Thyroid gland (tissue), 4 donors: ENCODE results near the gene PAGR1. TPM values are rescaled to one million over a fixed set of nuclear protein-coding genes. Genes with fewer than 3 reads are reported as not detected.

Experiments
- DNase-seq, 2 donors: peaks; one replicate each; pipeline ENCODE4 v3.0.0-alpha.2; 2019
- H3K27ac ChIP-seq, 3 donors: fragments of 200-600 bp; sonication (generic); 1 replicate in 2 of 3; 2 replicates in 1 of 3; pipeline ENCODE4 v1.5.1; 2016 to 2019; ENCODE audit warnings: mild to moderate bottlenecking in 1 of 3, moderate library complexity in 1 of 3
- H3K27me3 ChIP-seq: fragments of 200-600 bp; sonication (generic); one replicate; pipeline ENCODE4 v1.5.1; 2019
- H3K36me3 ChIP-seq, 2 donors: fragments of 200-600 bp; sonication (generic); one replicate each; pipeline ENCODE4 v1.5.1; 2016 to 2019
- H3K4me1 ChIP-seq, 2 donors: fragments of 200-600 bp; sonication (generic); one replicate each; pipeline ENCODE4 v1.5.1; 2017 to 2019
- H3K4me3 ChIP-seq, 3 donors: fragments of 200-600 bp; sonication (generic); replicated peaks in 1 of 3; 1 replicate in 2 of 3; 2 replicates in 1 of 3; pipeline ENCODE4 v1.5.1; 2016; ENCODE audit warnings: mild to moderate bottlenecking in 1 of 3
- H3K9me3 ChIP-seq: fragments of 200-600 bp; sonication (generic); one replicate; pipeline ENCODE4 v1.5.1; 2017
- CTCF ChIP-seq, 6 experiments: fragments of 200-600 bp in 3 of 6; fragments of 450-650 bp in 3 of 6; sonication (generic) in 3 of 6; IDR thresholded peaks; one replicate each; pipeline ENCODE4 v1.5.1; 2016 to 2019; ENCODE audit warnings: antibody characterized with exemption in 6 of 6, mild to moderate bottlenecking in 2 of 6, inconsistent platforms in 1 of 6, moderate library complexity in 1 of 6
- POLR2A ChIP-seq, 2 donors: fragments of 450-650 bp; IDR thresholded peaks; one replicate each; pipeline ENCODE4 v1.6.1; 2017; ENCODE audit warnings: antibody characterized with exemption in 2 of 2, mild to moderate bottlenecking in 2 of 2, moderate library complexity in 1 of 2
- WGBS, 2 donors: methylation state at CpG; one replicate each; pipeline ENCODE4 v1.1.5; 2017; 5-methylcytosine and 5-hydroxymethylcytosine counted together
- intact Hi-C: fragments of 100-400 bp; cut with DNase I; formaldehyde crosslinking; loops from one replicate; pipeline ENCODE4 v1.15.1; 2023
- total RNA-seq, 4 donors: library from RNA; depleted of rRNA; stranded (reverse); fragments of >200 nt; gene quantifications; one replicate each; pipeline ENCODE4 v1.2.3, GENCODE V29; 2016

The PAGR1 gene
- total RNA-seq, 4 donors from 2014 or later = 38.2 to 75.0 (median 55.2) TPM

GRCh38 chr16:29815032-29815721, 775 bp upstream of the PAGR1 start:
- intact Hi-C loops = loop anchor here (5.0 to 10.0 kb wide), 2 partner anchors 110 to 113 kb away; partner anchors contain the start of gene KCTD13
- no peak for TF ChIP-seq POLR2A (IDR thresholded peaks at IDR 0.05)
- no peak for TF ChIP-seq CTCF (IDR thresholded peaks at IDR 0.05)
- 8% methylated on average over 37 to 38 of the region's 39 CpGs for whole genome bisulfite sequencing, 2 donors
- Histone ChIP-seq H3K9me3 (no peaks in the 10 kb centered on the region), H3K4me1 (peaks cover 38 to 59% of the 10 kb centered on the region in 2 donors), H3K4me3 (peak overlapping the region in 1 of 3 donors; percentile 55), H3K27me3 (no peaks in the 10 kb centered on the region), H3K36me3 (peaks cover 0 to 5% of the 10 kb centered on the region in 2 donors), H3K27ac (peak overlapping the region; percentile 57 to 98 (median 90))
- DNase-seq = peak; percentile 34 to 54

DNA sequence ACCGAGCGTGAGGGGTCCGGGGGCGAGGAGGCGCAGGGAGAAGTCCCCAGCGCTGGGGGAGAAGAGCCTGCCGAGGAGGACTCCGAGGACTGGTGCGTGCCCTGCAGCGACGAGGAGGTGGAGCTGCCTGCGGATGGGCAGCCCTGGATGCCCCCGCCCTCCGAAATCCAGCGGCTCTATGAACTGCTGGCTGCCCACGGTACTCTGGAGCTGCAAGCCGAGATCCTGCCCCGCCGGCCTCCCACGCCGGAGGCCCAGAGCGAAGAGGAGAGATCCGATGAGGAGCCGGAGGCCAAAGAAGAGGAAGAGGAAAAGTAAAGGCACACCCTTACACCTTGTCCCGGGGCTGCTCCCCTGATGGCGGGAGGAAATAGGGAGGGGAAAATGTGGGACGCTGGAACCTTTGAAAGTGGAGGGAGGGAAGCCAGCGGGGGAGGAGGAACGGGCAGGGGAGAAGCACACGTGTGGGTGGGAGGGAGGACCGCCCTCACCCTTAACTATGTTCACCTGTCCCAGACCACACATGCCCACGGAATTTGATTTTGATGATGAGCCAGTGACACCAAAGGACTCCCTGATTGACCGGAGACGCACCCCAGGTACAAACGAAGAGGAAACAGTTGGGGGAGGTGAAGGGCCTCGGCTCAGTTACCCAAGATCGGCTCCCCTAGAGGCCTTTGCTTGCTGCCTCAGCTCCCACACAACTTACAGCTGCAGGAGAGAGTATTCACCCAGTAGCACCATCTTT, 916 bp downstream of the PAGR1 start:
- Histone ChIP-seq H3K9me3 (no peaks in the 10 kb centered on the region), H3K27ac (peak overlapping the region; percentile 84 to 98 (median 90)), H3K4me3 (peak overlapping the region; percentile 19 to 71 (median 55)), H3K4me1 (peaks cover 31 to 56% of the 10 kb centered on the region in 2 donors), H3K36me3 (peaks cover 0 to 4% of the 10 kb centered on the region in 2 donors), H3K27me3 (no peaks in the 10 kb centered on the region)
- peak; percentile 77 to 83 for DNase-seq
- 4 to 6% methylated on average over 27 to 28 of the region's 37 CpGs for WGBS, 2 donors
- TF ChIP-seq POLR2A (IDR thresholded peaks at IDR 0.05) = no peak
- no peak for TF ChIP-seq CTCF (IDR thresholded peaks at IDR 0.05)
- intact Hi-C loops = loop anchor here (5.0 to 10.0 kb wide), 2 partner anchors 108 to 115 kb away; partner anchors contain the start of gene KCTD13

DNA sequence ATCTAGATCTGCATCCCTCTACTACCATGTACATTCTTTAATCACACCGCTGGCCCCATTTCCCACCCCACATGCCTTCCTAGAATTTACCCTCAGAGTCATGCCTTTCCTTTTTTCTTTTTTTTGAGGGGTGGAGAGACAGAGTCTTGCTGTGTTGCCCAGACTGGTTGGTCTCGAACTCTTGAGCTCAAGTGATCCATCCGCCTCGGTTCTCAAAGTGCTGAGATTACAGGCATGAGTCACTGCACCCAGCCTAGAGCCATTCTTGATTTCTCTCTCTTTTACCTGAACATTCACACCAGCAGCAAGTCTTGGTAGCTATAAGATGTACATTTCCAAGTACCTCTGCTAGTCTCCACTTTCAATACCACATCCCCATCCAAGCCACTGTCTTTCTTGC, 2.1 kb downstream of the PAGR1 start:
- Histone ChIP-seq H3K4me1 (peaks cover 36 to 56% of the 10 kb centered on the region in 2 donors), H3K9me3 (no peaks in the 10 kb centered on the region), H3K4me3 (no peak overlapping the region), H3K27ac (no peak overlapping the region), H3K36me3 (peaks cover 0 to 4% of the 10 kb centered on the region in 2 donors), H3K27me3 (no peaks in the 10 kb centered on the region)
- no peak for TF ChIP-seq POLR2A (IDR thresholded peaks at IDR 0.05)
- no peak for DNase-seq
- intact Hi-C loops = loop anchor here (5.0 to 10.0 kb wide), 2 partner anchors 107 to 116 kb away; partner anchors contain the start of gene KCTD13
- 92 to 97% methylated on average over 4 of the region's 4 CpGs for WGBS, 2 donors

- H3K9me3 ChIP-seq = no peaks in the 10 kb centered on the region
- H3K4me1 ChIP-seq = peaks cover 40 to 70% of the 10 kb centered on the region in 2 donors
- no peak overlapping the region for H3K4me3 ChIP-seq
- WGBS, 2 donors = 83 to 92% methylated on average over 10 to 15 of the region's 15 CpGs
- intact Hi-C loops = loop anchor here (5.0 to 10.0 kb wide), 2 partner anchors 105 to 117 kb away; partner anchors contain the start of gene KCTD13
- TF ChIP-seq POLR2A (IDR thresholded peaks at IDR 0.05) (no peak), CTCF (IDR thresholded peaks at IDR 0.05) (no peak)
- no peak for DNase-seq
- H3K27ac ChIP-seq = peak overlapping the region in 1 of 3 donors; percentile 89
- peaks cover 0 to 4% of the 10 kb centered on the region in 2 donors for H3K36me3 ChIP-seq
- no peaks in the 10 kb centered on the region for H3K27me3 ChIP-seq
These were observed 3.6 kb downstream of the PAGR1 start for GRCh38 chr16:29819506-29819905.

DNA sequence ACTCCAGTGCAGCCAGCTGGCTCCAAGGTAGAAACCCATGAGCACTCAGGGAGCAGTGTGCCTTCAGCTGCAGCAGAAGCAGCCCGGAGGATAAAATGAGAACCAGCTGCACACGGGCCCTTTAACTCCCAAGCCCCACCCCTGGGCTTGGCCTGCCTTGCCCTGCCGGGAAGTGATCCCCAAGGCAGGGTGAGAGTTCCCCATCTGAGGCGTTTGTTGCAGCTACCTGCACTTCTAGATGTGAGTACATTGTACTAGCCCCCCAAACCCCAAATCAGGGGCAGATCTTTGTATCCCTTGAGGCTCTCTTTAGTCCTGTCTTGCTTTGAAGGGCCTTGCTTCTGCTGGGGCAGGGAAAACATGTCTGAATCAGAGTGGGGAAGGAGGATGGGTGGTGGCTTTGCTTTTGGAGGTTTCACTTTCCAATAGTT, 4.3 kb downstream of the PAGR1 start, which contains the start of gene MVP:
Gene MVP, plus strand, starts transcription at position 192 of the 431 bp plus-strand sequence. CDS start 10,088 bp downstream, outside the sequence.
- DNase-seq = peak; percentile 72 to 76
- peaks cover 0 to 4% of the 10 kb centered on the region in 2 donors for H3K36me3 ChIP-seq
- peak within 1 kb of the TSS in 2 of 3 donors; percentile 54 to 60 for H3K4me3 ChIP-seq
- H3K4me1 ChIP-seq = peaks cover 41 to 73% of the 10 kb centered on the region in 2 donors
- H3K27ac ChIP-seq = peak within 1 kb of the TSS; percentile 83 to 89 (median 86)
- TF ChIP-seq CTCF (IDR thresholded peaks at IDR 0.05) (peak in 1 of 6 experiments; percentile 3), POLR2A (IDR thresholded peaks at IDR 0.05) (peak in 1 of 2 donors; percentile 34)
- WGBS, 2 donors = 0 to 2% methylated on average over 4 of the region's 4 CpGs
- no peaks in the 10 kb centered on the region for H3K27me3 ChIP-seq
- intact Hi-C loops = no loop called here
- no peaks in the 10 kb centered on the region for H3K9me3 ChIP-seq
